Activated CD4-positive, alpha-beta T cell treated with anti-CD3 and anti-CD28 coated beads for 1 hour (primary cell): Measurements from ENCODE around the gene NDUFAF3.
A peak's percentile ranks its signal among the peaks of the same experiment; 100 is the strongest.

Source experiments
- DNase-seq: peaks from one replicate; pipeline ENCODE4 v3.0.0-alpha.2; 2020

The NDUFAF3 gene

GRCh38 chr3:49021813-49022687, at the start of gene NDUFAF3:
NDUFAF3 (plus strand) TSS chr3:49022121; CDS start chr3:49022145, 24 bp downstream.
- peak; percentile 84 for DNase-seq

- DNase-seq = no peak
Measured at GRCh38 chr3:48974076-48974864, 47.7 kb upstream of the NDUFAF3 start.

GRCh38 chr3:48979451-48979850, 42.5 kb upstream of the NDUFAF3 start:
- DNase-seq = no peak

GRCh38 chr3:48980295-48980694, 41.6 kb upstream of the NDUFAF3 start:
- no peak for DNase-seq

- DNase-seq = no peak
Measured at GRCh38 chr3:48982016-48982415, 39.9 kb upstream of the NDUFAF3 start.

- DNase-seq = no peak
Measured at GRCh38 chr3:48982686-48983085, 39.2 kb upstream of the NDUFAF3 start.

GRCh38 chr3:48983096-48983495, 38.8 kb upstream of the NDUFAF3 start:
- DNase-seq = no peak

- no peak for DNase-seq
Measured at GRCh38 chr3:48984663-48985062, 37.3 kb upstream of the NDUFAF3 start.

GRCh38 chr3:48985831-48986376, 36.0 kb upstream of the NDUFAF3 start:
- DNase-seq = no peak

- DNase-seq = no peak
Measured at GRCh38 chr3:48989126-48989795, 32.7 kb upstream of the NDUFAF3 start.

GRCh38 chr3:48989796-48990635, 31.9 kb upstream of the NDUFAF3 start, which contains the start of gene P4HTM:
P4HTM (plus strand) TSS chr3:48990241; CDS start chr3:48990257, 16 bp downstream.
- DNase-seq = peak; percentile 71

- DNase-seq = no peak
Measured at GRCh38 chr3:48990636-48991469, 31.1 kb upstream of the NDUFAF3 start.

- DNase-seq = no peak
Measured at GRCh38 chr3:48991851-48992545, 29.9 kb upstream of the NDUFAF3 start.

GRCh38 chr3:48993834-48994233, 28.1 kb upstream of the NDUFAF3 start:
- DNase-seq = no peak

- no peak for DNase-seq
Measured at GRCh38 chr3:48996640-48997039, 25.3 kb upstream of the NDUFAF3 start.

- no peak for DNase-seq
Measured at GRCh38 chr3:48997102-48997635, 24.8 kb upstream of the NDUFAF3 start.

GRCh38 chr3:48997714-48998637, 23.9 kb upstream of the NDUFAF3 start:
- no peak for DNase-seq

GRCh38 chr3:48999085-48999858, 22.6 kb upstream of the NDUFAF3 start:
- DNase-seq = no peak
